Prostate gland (tissue), 2 donors: ENCODE data around the gene SMAP2.

ENCODE experiments used
- CTCF ChIP-seq, 4 experiments: fragments of 200-600 bp in 2 of 4; fragments of 450-650 bp in 2 of 4; sonication (generic) in 2 of 4; IDR thresholded peaks; 1 replicate in 3 of 4; 2 replicates in 1 of 4; pipeline ENCODE4 v1.5.1; 2016 to 2019; ENCODE audit warnings: antibody characterized with exemption in 4 of 4, mild to moderate bottlenecking in 2 of 4, moderate library complexity in 2 of 4
- POLR2AphosphoS5 ChIP-seq: sonication (generic); formaldehyde crosslinking; IDR thresholded peaks from one replicate; pipeline ENCODE4 v1.6.1; 2017; ENCODE audit warnings: antibody characterized with exemption

GRCh38 chr1:40421431-40422384 lies 48.2 kb downstream of the SMAP2 start:
- no peak for TF ChIP-seq CTCF (IDR thresholded peaks at IDR 0.05)
- TF ChIP-seq POLR2AphosphoS5 = no peak
